Forelimb muscle (tissue), 1 donor: ENCODE data around the gene FXYD6. TPM values are rescaled to one million over a fixed set of nuclear protein-coding genes. Genes with fewer than 3 reads are reported as not detected.

Experiments used
- DNase-seq: peaks from one replicate; pipeline ENCODE4 v3.0.0-alpha.2; 2013; ENCODE audit warnings: low read depth
- polyA plus RNA-seq: library from polyadenylated mRNA; unstranded; fragments of 120-200 nt; gene quantifications from one replicate; pipeline ENCODE4 v1.2.1, GENCODE V29; 2013; ENCODE audit not compliant: insufficient read length

Gene FXYD6
- polyA plus RNA-seq, 1 donor = 192 TPM

DNA sequence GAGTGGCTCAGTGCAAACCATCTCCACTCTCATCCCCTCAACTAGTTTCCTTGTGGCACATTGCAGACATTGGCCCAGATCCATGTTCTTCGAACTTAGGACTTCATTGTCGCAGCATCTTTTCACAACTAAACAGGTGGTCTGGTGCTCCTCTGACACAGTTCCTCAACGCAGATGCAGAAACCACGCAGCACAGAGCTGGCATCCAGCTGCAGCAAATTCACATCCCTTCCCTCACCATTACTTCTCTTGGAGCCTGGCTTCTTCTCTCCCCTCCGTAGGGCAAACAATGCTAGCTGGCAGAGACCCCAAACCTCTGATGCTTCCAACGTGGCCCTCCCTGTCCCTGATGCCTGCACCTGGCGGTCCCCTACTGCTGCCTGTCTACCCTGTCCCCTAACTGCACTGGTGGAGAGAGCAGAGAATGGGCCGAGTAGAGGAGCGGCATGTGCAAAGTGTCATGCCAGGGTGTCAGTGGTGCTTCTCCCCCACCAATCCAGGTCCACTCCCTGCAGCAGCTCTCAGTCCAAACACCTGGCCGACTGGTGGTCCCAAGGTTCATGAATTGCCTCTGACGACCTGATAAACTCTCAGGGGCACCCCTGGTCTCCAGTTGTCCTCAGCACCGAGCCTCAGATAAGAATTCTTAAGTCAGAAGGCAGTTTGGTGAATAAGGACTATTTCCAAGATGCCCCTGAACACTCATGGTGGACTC lies 34.6 kb upstream of the FXYD6 start:
- DNase-seq = no peak

DNA sequence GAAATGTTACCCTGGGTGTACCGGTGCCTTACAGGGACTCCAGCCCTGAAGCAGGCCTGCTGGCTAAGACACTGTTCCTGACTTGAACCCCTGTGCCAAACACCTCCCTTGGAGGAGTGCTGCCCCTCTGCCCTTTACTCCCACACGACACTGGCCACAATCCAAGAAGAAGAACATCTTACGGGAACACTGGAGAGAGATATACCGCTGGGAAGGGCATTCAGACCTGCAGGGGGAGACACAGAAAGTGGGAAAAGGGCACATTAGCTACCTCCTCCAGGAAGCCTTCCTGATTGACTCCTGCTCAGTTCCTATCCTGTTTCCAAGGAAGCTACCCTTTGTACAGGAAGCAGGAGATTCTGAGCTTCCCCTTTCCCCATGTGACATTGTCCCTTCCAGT lies 34.1 kb upstream of the FXYD6 start:
- no peak for DNase-seq

DNA sequence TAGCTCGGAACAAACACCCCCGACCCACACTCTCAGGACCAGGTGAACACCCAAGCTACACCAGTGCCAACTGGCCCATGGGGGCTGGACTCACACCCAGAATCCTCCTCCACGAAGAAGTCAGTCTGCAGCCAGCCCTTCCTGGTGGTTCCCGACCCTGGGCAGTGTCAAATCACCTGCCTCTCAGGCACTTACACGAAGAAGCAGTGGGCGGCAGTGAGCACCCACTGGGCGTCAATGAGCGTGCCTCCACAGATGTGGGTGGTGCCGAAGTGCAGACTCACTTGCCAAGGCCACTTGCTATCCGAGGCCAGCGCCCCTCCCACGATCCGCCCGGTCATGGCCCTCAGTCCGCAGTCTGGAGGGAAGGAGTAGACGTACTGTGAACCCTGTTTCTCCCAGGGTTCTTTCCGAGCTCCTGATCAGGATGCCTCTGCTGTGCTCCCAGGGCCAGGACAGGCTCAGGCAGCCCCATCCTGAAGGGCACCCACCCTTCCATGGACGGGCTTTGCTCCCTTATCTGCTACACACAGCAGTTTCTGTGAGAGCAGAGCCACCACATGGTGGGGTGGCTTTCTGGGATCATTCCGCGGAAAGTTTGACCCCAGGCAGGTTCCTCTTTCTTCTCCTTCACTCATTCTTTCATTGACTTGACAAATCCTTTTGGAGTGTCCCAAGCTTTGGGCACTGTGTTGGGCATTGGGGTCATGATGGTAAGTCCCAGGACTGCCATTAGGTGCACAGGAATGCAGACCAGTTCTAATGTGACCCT lies 33.3 kb upstream of the FXYD6 start:
- DNase-seq = no peak

DNA sequence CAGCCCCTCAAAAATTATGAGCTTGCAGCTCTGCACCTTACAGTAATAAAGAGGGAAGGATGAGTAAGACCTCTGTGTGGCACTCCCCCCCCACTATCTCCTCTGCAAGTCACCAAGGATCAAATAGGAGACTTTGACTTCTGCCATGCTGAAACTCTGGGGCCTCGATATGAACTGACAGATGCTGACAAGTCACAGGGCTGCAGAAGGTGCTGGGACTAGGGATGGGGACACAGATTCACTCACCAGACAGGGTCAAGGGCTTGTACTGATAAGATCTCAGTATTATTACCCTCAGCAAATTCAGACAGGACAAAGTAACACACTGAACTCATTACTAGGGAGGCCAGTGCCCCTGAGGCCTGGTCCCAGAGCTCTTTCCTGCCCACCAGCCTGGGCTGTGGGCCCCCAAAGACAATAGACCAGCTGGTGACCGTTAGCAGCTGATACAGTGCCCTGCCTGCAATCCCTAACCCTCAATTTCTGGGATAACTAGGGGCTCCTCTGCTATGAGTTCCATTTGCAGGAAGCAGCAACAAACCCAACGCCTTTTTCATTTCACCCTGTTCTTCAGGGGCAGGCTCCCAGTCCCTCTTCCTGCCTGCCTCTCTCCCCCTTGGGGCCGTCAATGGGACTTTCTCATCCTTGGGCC lies 32.6 kb upstream of the FXYD6 start:
- DNase-seq = no peak

DNA sequence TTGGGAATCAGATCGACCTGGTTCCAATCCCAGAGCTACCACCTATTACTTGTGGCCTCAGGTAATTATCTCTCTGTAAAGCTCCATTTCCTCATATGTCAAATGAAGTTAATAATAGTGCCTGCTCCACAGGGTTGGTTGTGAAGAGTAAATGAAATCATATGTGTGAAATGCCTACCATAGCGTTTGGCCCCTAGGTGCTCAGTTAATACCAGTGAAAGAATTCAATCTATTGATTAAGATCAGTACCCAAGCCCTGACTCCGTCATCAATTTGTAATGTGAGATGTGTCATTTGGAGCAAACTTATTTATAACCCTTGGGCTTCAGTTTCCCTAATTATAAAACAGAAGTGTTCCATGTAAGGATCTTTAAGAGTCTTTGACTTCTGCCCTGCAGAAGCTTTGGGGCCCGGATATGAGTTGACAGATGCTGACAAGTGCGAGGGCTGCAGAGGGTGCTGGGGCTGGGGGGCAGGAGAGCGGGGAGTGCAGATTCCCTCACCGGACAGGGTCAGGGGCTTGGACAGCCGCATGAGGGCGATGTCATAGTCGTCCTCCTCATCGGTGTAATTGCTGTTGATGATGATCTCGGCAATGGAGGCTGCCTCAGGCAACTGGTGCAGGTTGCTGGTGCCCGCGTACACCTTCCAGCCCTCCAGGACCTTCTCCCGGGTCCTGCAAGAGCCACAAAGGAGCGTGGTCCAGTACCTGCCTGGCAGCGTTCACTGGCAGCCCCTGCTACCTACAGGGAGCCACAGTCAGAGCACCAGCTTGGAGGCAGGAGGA lies 31.8 kb upstream of the FXYD6 start:
- DNase-seq = no peak

DNA sequence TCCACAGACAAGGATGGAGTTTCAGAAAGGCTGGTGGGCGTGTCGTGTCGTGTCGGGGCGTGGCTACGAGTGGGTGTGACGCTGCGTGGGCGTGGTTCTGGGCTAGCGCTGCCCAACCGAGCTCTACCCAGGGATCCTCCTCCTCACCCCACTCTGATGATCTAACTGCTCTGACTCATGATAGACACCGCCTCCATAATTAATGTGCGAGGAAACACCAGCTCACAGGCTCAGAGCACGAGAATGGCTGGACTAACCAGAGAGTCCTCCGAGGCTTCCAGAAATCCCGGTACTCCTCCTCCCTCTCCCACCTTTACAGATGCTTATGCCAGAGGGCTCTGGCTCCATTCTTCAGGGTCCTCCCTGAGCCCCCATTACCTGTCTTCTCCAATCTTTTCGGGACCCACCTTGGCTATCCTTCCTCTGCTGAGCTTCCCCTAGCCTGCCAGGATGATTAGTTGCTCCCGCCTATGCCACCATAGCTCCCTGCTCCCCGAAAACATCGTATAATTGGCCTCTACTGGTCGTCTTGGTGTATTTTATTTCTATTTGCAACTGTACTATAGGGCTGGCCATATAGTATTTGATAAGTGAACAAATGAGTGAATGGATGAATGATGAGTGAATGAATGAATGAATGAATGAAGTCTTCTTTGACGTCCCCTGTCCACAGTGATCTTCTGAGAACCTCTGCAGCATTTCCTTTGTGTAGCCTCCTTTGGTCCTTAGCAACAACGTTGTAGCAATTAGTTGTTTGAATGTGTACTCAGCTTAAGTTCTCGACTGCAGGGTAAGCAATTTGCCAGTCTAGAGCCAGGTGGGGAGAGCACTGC lies 31.0 kb upstream of the FXYD6 start:
- DNase-seq = no peak

DNA sequence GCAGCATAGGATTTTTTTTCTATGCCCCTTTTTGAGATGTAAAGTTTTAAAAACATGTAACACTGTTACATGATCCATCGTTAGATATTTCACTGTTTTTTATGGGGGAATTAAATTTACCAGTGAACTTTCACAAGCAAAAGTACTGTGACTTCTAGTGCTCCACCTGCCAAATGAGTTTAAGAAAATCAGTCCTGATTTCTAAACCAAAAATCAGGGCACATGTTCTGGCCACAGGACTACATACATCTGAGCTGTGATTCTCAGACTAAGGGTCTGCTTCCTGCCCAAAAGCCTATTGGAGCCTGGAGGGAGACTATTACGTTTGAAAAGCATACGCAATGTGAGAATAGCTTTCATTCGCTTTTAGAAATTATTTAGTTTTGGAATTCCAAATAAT lies 30.3 kb upstream of the FXYD6 start:
- no peak for DNase-seq

DNA sequence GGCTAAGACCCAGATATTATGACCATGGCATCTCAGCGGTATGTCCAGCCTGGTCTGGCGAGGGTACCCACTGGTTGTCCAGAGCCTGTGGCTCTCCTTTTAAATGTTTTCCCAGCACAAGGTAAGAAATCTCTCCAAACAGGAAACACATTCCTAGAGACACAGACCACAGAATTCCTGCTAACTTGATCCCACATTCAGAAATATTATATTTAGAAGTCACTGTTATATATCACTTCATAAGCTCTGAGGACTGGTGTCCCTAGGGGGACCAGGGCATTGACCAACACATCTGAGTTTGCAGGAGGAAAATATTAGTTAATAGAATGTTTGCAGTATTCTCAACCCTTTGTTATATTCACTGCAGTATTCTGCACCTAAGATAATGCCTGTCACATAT lies 29.7 kb upstream of the FXYD6 start:
- no peak for DNase-seq

DNA sequence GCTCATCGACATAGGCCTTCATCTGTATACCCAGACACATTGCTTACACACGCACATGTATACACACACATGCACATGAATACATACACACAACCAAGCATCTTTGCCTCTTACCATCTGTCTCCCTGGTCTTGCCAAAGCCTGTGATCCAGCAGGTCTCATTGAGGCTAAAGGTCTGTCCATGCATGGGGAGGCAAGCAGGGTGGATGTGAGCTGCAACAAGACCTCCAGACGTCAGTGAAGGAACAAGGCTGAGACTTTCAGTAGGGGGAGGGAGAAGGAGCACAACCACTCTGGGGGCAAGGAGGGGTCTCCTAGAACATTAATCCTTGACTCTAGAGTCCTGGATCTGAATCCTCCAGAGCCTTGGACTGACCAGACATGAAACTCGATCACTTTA lies 29.1 kb upstream of the FXYD6 start:
- no peak for DNase-seq

DNA sequence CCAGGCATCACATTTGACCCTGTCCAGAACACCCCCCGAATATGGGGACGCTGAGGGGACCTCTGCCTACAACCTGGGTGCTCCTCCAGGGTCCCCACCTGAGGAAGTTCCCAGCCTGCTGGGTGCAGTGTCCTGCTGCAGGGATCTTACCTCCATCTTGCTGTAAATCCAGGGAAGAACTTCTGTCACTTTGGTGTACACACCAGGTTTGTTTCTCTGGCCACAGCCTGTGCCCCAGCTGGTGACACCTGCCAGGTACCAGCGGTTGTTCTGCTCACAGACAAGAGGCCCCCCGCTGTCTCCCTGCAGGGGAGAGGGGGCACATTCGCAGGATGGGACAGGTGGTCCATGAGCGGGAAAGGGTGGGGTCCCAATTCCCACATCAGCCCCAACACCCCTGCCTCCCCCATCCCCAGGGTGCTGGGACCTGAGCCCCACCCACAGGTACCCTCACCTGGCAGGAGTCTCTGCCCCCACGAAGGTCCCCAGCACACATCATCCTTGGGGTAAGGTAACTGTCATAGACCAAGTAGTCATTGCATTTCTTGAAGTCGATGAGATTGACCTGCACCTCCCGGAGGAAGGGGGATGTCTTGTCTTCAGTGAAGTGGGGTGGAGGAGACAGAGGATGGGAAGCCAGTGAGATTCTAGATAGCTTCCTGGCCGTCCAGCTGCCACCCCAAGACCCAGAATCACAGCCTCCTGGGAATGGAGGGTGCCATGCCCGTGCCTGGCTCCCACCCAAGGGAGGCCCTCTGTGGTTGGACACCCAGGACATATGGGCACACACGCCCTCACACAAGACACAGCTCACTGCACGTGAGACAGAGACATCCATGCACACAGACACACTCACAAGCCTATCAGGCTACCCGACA lies 27.3 kb upstream of the FXYD6 start:
- DNase-seq = no peak

DNA sequence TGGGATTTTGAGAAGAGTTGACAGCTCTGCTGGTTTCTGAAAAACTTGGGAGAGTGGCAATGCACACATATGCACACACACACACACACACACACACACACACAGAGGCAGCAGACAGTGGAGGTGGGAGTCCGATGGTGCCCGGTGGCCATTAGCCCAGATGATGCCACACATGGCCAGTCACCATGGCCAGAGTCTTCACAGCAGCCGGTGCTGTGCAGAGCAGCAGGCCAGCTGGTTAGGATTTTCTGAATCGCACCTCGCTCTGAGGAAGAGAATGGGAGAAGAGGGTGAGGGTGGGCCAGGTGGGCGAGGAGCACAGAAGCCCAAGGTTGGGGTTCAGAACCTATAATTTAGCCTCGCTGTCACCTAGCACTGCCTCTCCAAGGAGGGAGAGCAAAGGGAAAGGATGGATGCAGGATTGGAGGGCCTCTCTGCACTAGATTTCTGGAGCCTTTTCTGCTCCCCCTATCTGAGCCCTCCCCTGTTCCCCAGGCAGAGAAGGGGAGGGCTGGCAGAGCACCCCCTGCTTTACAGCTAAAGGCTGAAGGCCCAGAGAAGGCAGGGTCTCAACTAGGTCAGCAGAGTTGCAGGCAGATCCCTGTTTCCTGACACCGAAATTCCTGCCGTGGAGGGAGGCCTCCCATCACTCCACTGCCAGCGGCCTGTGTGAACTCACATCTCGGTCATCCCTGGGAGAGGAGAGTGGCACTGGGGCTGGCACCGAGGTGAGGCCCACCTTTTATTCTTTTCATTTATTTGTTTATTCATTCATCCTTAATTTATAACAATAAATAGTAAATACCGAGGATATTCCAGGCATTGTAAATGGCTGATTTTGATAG lies 25.8 kb upstream of the FXYD6 start:
- DNase-seq = no peak

DNA sequence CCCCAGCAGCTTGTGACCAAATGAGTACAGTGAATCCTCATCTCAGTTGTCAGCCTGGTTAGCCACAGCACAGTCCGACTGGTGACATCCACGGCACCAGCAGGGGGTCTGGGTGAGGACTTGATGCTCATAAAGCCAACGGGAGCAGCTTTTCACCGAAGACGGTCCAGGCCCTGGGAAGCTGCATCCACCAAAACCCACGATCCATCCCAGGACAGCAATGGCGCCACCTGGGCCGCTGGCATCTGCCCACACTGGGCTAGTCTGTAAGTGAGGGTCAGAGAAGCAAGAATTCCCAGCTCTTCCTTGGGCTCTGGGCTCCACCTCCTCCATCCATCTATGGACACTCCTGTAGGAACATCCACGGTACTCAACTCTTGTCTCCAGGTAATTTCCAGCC lies 25.1 kb upstream of the FXYD6 start:
- no peak for DNase-seq

DNA sequence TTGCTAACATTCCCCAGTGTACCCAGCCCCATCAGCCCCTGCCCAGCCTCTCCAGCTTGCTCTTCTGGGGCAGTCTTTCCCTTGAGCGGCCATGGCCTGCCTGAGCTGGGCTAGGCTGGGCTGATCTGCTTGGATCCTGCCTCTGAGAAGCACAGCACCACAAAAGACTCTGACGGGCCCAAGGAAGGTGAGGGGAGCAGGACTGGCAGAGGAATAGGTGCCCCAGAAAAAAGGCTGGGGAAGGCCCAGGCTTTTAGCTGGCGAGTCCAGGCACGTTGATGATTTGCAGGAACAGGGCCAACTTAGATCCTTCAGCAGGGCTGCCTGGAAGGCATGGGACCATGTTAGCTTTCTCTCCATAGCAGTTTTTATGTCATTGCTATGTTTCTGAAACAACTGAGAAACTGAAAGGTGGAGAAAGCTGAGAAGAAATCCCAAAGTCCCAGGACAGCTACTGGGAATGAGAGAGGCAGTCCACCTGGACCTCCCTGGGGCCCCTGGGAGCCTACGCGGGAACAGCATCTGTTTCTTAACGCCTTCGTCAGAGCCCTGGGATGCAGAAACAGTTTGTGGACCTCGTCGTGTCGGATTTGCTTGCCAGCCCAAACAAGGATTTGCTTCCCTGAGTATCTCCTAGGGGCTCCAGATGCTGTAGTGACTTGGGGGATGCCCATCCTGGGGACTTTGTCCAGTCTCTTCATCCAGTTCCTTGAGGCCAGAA lies 24.4 kb upstream of the FXYD6 start:
- no peak for DNase-seq

DNA sequence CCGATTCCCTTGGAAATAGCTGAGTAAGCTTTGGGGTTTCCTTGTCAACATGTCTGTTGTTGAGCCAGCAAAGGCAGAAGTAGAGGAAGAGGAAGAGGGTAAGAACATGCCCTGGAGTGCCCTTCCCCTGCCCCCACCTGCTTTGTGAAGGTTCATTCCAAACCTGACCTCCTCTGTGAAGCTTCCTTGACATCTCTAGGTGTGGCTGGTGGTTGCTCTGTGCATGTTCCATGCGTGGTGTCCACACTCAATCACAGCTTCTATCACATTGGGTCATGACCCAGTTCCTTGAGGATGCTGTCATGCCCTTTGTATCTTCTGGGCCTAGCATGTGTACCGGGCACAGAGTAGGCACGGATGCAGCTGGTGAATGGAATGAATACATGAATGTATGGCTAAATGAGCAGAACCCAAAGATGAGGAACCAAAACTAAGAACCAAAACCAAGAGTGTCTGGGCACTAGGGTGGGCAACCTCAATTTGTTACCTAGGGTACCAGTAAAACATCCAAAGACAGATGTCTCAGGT lies 23.7 kb upstream of the FXYD6 start:
- no peak for DNase-seq

DNA sequence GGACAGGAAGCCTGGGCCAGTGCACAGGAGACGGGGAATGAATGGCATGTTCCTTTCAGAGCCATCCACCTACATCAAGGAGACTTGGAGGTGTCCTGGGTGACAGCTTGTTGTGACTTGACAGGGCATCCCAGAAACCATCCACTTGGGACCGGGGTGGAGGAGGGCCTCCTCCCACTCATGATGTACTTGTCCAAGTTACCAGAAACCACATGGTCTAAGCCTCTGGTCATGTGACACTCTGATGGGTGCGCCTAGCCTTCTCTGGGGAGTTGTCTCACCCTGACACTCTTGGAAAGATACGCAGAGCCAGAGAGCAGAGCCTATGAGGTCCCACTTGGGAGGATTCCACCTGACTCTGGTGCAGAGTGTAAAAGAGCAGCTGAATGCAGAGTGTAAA lies 21.6 kb upstream of the FXYD6 start:
- no peak for DNase-seq

DNA sequence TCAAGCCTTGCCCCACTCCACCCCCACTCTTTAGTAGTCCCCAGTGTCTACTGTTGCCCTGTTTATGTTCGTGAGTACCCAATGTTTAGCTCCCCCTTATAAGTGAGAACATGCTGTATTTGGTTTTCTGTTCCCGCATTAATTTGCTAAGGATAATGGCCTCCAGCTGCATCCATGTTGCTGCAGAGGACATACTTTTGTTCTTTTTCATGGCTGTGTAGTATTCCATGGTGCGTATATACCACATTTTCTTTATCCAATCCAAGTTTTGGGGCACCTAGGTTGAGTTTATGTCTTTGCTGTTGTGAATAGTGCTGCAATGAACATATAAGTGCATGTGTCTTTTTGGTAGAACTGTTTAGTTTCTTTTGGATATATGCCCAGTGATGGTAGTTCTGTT lies 16.2 kb upstream of the FXYD6 start:
- DNase-seq = no peak

DNA sequence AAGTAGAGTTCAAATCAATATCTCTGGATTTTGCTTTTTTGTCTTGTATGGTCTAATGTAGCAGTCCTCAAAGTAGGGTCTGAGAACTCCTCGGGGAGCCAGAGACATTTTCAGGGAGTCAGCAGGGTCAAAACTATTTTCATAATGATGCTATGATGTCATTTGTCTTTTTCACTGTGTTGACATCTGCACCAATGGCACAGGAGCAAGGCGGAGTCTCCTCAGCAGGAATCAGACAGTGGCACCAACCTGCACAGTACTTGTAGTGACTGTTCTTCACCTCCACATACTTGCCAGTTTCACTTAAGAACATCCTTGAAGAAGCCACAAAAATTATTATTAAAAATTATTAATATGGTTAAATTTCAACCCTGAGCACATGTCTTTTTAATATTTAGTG lies 14.9 kb upstream of the FXYD6 start:
- no peak for DNase-seq

DNA sequence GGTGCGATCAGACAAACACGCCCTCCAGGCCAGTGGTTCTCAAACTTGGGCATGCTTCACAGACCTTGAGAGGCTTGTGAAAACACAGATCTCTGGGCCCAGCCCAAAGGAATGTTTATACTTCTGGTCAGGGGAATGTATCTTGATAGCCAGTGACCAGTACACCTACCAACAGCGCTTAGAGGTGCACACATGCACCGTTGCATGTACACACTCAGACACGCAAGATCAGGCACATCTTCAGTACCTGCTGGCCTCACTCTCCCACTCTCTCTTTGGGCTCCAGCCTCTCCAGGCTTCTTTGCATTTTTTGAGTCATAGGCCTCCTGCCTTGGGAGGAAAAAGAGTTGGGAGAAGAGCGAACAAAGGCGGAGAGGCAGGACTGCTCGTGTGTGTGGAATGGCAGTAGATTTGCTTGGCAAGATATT lies 11.7 kb upstream of the FXYD6 start:
- DNase-seq = no peak
